ENCODE results near the gene NGFR.

- TF ChIP-seq CTCF (IDR thresholded peaks at IDR 0.05) (no peak), POLR2A (IDR thresholded peaks at IDR 0.05) (no peak)
These were observed 28.1 kb downstream of the NGFR start for GRCh38 chr17:49523196-49523595.
